ENCODE results near the gene TSTD2.

The TSTD2 gene

GRCh38 chr9:97632985-97633858 is at the start of gene TSTD2, which contains the start of gene NCBP1:
Gene TSTD2 (minus strand): TSS chr9:97633368. CDS start chr9:97627562, 5,806 bp downstream.
Gene NCBP1 (plus strand): TSS chr9:97633821. CDS start chr9:97633882, 61 bp downstream.
- DNase-seq, result peak; percentile 97

DNA sequence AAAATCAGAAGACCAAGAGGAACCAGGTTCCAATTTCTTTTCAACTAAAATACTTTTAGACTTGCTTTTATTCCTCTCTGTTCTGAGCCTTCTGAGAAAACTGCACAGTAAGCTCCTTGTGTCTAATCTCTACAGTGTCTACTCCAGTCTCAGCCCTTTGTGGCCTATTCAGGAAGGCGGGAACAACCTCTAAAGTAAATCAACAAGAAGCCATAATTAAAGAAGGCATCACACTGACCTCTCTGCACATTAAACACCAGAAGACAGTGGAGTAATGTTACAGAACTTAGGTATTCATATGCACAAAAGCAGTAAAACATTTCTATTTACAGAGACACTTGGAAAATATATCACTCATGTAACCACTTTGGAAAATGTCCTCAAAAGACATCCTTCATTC is 49.1 kb upstream of the TSTD2 start:
- no peak for DNase-seq

DNA sequence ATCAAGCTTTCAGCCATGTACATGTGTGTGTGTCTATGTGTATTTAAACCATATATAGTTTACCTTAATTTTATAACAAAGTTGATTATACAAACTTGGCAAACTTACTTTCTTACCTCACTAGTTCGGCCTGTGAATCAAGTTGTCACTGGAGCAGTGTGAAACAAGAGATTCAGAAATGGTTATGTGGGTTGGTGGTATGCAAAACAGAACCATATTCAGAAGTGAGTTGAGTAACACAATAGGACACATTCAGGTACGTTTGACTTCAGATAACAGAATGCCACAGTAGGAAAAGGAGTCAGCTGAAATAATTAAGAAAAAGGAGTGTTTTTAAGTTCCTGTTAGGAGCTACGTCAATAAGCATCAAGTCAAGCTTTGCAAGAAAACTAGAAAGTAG is 42.5 kb upstream of the TSTD2 start:
- DNase-seq, result no peak

- DNase-seq, result no peak
These were observed 40.8 kb upstream of the TSTD2 start for GRCh38 chr9:97673922-97674321.

- no peak for DNase-seq
These were observed 39.2 kb upstream of the TSTD2 start for GRCh38 chr9:97672403-97672802.

GRCh38 chr9:97670586-97670985 is 37.4 kb upstream of the TSTD2 start:
- no peak for DNase-seq

- DNase-seq, result no peak
These were observed 35.3 kb upstream of the TSTD2 start for GRCh38 chr9:97668485-97668884.

- DNase-seq, result no peak
These were observed 33.9 kb upstream of the TSTD2 start for GRCh38 chr9:97666907-97667686.

GRCh38 chr9:97665742-97666141 is 32.6 kb upstream of the TSTD2 start:
- no peak for DNase-seq

GRCh38 chr9:97660847-97661246 is 27.7 kb upstream of the TSTD2 start:
- no peak for DNase-seq

GRCh38 chr9:97660340-97660739 is 27.2 kb upstream of the TSTD2 start:
- no peak for DNase-seq

DNA sequence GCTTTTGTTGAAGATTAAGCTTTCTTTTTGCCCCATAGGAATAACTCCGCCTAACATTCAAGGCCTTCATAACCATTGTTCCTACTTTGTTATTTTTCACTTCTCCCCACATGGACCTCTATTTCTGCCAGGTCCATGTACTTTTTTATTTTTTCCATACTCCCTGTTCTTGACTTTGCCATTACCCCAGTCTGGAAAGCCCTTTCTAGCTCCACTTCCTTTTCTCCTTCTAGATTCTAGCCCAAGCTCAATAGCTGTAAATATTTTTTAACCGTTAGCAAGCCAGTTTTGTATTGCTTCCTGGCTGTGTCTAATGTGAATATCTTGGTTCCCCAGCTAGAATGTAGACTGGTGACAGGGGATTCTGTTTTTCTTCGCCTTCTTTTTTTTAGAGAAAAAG is 26.6 kb upstream of the TSTD2 start:
- no peak for DNase-seq

GRCh38 chr9:97658707-97659106 is 25.5 kb upstream of the TSTD2 start:
- no peak for DNase-seq

DNA sequence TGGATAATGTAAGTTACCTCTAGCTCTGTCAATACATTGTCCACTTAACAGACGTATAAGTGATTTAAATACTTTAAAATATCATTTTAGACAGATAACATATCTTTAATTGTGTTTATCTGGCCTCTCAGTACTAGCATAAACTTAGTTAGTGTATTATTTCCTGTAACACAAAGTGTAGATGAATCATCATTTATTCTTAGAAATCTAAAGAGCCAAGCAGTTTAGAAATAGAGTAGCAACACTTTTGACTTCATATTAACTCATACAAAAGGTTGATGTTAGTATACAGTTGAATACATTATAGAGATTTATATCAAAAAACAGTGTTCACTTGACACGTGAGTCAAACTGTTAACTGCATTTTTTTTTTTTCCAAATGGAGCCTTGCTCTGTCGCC is 18.5 kb upstream of the TSTD2 start:
- no peak for DNase-seq

GRCh38 chr9:97647996-97648395 is 14.8 kb upstream of the TSTD2 start:
- DNase-seq, result no peak

DNA sequence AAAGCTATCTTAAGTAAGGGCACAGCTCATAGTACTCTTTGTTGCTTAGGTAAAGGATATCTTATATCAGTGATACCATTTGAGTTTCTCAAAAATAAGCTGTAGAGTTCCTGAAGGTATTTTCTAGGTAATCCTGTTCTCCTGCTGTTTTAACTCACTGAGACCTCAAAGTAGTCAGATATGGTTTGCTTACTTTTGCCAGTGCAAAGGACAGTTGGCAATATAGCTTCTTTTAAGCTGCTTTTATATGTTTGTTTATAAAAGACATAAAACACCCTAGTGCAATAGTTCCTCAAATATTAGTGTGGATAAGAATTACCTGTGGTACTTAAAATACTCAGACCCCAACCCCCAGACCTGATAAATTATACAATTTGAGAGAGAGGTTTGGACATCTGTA is 12.6 kb upstream of the TSTD2 start:
- DNase-seq, result no peak

DNA sequence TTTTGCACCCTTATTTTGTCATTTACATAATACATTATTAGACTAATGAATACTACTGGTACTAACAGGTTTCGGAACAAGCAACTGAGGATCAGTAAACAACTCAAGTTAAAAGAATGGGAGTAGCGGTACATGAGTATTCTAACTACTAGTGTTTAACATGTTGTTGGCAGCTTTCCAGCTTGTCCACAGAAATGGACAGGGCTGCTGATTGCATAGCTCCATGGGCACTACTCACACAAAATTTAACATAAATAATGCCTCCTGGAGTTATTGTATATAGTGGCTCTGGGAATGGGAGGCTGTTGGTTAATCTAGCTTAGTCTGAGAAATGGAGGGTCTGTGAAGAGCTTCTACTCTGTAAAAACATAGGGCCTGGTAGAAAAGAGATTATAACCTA is 7.2 kb upstream of the TSTD2 start:
- DNase-seq, result peak; percentile 21

- DNase-seq, result no peak
These were observed 5.5 kb upstream of the TSTD2 start for GRCh38 chr9:97638666-97639065.

GRCh38 chr9:97636903-97637302 is 3.7 kb upstream of the TSTD2 start:
- no peak for DNase-seq

GRCh38 chr9:97635026-97635425 is 1.9 kb upstream of the TSTD2 start:
- DNase-seq, result no peak

DNA sequence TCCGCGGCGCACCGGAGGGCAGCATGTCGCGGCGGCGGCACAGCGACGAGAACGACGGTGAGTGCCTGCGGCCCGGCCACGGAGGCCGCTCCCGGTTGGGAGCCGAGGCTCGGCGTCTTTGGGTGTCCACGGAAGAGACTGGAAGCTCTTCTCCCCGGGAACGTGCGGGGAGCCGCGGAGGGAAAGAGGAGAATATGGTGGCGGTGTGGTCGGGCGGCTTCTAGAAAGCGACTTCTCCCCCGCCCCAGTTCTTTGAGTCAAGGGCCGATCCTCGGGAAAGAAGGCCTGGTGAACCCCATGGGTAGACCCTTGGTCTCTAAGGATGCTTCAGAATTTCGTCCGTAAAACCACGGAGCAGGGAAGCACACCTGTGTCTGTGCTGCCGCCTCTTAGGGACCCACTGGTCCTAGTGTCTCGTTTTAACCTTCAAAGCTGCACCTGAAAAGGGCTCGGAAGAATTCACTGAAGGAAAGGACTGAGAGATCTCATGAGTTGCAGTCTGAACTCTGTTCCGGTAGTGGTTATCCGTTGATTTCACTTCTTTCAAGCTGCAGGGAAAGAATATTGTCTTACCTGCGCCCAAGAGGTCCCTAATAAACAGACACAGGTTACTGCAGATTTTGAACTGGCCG is 807 bp upstream of the TSTD2 start:
- no peak for DNase-seq

GRCh38 chr9:97632248-97632984 is 752 bp downstream of the TSTD2 start:
- DNase-seq, result peak; percentile 92

- DNase-seq, result no peak
These were observed 2.6 kb downstream of the TSTD2 start for GRCh38 chr9:97630591-97630990.

All from NCI-H510A treated with DMSO at 0.1 percent for 48 hours (cell line).